ENCODE results near the gene PIK3R1.

The PIK3R1 gene

DNA sequence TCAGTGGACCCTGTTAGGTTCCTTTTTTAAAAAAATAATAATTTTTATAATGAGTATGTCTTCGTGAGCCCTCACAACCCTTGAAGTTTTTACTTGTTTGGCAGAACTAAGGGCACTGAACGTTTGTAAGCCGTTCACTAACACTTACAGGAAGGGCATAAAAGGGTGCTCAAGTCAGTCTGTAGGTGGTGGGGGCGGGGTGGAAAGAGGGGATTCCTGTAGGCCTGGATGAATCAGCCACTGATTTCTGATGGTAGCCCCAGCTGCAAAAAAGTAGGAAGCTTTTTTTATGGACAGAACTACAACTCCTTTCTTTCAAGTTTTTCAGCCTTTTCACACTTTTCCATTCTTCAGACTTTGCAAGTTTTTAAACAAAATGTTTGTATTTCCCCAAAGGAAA, 35.8 kb downstream of the PIK3R1 start:
- DNase-seq (ENCODE audit: low read depth in 1 of 2, low spot score in 1 of 2), result peak in 1 of 2 donors; percentile 47

DNA sequence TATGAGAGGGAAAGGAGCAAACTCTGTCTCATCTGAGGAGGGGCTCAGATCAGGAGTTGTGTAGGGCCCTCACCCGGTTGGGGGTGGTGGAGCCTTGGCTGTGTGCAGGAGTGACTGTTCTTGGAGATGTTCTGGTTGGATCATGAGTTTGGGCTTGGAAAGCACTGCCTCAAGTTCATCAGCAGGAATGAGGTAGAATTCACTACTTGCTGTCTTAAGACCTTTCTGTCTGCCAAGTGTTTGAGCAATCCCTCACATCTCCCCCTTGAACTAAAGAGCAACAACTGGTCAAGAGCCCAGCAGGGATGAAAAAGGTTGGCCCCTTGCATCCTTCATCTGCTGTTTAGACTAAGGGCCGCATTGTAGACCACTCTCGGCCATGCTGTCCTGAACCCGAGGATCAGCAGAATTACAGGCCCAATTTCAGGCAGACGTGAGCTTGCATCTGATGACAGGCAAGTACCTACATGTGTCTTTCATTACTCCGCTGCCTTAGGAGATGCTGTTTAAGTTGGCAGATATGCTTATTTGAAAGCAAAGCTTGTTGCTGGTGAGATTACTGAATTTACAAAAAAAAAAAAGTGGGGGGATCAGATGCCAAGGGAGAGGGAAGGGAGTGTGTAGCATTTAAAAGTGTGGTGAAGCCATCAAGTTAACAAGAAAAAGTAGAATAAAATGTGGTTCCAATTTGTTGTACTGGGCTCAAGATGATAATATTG, 36.4 kb downstream of the PIK3R1 start:
- no peak for DNase-seq (ENCODE audit: low read depth in 1 of 2, low spot score in 1 of 2)

- DNase-seq (ENCODE audit: low read depth in 1 of 2, low spot score in 1 of 2), result no peak
Measured at GRCh38 chr5:68252673-68253623, 37.4 kb downstream of the PIK3R1 start.

GRCh38 chr5:68253624-68254585, 38.3 kb downstream of the PIK3R1 start:
- no peak for DNase-seq (ENCODE audit: low read depth in 1 of 2, low spot score in 1 of 2)

- DNase-seq (ENCODE audit: low read depth in 1 of 2, low spot score in 1 of 2), result no peak
Measured at GRCh38 chr5:68254810-68255209, 39.3 kb downstream of the PIK3R1 start.

DNA sequence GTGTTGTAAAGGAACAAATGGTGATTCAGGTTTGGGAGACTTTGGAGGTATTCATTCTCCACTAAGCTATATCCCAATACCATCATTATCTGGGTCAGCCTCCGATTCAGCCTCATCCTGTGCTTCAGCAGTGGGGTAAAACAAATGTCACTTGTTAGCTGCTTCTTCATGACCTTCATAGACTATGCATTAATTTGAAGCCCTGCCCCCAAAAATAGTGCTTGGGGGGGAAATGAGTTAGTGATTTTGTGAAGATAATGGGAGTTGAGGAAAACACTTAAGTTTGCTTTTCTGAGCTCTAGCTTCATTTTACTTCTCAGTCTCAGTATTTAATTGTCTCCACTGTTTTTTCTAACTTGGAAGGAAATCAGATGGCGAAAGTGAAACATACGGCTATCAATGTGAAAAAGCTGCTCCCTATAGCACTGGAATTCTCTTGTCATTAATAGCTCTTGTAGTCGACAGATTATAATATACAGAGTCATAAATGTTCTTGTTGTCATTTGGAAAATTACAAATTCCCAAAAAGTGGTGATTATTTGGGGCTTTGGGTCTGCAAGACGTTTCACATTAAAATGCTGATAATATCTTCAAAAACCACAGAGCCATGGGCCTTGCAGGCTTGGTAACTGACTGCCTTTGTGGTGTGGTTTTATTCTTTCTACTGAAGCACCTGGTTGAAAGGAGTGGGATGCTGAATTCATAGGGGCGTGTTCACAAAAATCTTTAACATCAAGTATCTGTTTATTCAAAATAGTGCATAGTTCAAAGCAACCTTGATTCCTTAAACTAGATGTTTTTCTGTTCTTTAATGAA, 40.0 kb downstream of the PIK3R1 start:
- DNase-seq (ENCODE audit: low read depth in 1 of 2, low spot score in 1 of 2), result no peak

DNA sequence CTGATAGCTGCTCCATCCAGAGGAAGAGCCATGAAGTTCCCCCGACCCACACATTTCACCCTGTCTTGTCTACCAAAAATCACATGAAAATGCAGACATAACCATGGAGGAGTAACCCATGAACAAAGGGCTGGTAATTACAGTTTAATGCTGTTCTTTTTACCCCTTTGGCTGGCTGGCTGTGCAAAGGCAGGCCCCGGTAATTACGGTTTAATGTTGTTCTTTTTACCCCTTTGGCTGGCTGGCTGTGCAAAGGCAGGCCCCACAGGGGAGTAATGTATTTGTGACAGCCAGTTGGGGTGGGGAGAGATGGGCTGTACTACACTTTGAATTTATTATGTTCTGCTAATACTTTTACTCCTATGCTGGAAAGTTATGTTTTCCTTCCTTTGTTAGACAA, 41.7 kb downstream of the PIK3R1 start:
- DNase-seq (ENCODE audit: low read depth in 1 of 2, low spot score in 1 of 2), result no peak

DNA sequence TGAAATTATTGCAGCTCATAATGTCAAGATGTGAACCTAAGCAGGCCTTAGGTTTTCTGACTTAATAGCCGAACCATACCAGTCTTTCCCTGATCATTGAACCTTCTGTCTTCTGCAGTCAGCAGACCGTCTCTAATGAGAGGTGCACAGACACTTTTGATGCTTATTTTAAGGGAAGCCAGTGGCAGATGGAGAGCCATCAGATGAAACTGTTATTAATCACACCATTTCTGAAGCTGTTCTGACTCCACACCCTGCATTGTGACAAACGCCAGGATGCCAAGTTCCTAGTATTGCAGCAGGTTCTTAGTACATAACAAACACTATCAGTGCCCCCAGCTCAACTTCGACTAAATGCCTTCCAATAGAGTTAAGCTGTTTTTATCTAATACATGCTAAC, 43.0 kb downstream of the PIK3R1 start:
- DNase-seq (ENCODE audit: low read depth in 1 of 2, low spot score in 1 of 2), result no peak

DNA sequence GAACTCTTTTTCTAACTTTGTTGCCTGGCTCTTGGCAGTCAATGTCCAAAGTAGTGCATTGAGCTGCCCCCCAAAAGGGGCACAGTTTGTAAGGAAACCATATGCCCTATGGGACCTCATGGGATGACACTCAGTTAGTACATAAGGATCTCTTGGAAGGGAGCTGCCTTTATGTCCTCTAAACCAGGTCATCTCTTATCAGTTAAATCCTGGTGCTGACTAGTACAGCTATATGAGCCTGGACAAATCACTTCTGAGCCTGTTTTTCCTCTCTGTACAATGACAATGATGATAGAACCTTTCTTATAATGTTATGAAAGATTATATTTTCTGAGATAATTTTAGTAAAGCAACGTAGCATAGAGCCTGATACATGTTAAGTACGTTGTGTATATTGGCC, 44.1 kb downstream of the PIK3R1 start:
- DNase-seq (ENCODE audit: low read depth in 1 of 2, low spot score in 1 of 2), result no peak

DNA sequence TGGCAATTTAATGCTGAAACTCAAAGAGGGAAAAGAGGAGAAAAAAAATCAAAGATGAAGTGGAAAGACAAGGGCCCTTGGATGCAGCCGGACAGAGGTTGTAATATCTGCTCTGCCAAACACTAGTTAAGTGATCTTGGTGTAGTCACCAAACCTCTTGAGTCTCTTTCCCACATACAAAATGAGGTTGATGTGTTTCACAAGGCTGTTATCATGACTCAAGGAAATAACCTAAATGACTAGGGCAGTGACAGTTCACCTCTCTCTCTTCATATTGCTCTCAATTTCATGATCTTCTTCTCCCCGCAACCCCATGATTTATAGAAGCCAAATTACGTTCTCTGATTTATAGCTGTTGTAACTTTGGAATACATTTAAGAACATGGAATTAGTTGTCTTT, 44.9 kb downstream of the PIK3R1 start:
- no peak for DNase-seq (ENCODE audit: low read depth in 1 of 2, low spot score in 1 of 2)

DNA sequence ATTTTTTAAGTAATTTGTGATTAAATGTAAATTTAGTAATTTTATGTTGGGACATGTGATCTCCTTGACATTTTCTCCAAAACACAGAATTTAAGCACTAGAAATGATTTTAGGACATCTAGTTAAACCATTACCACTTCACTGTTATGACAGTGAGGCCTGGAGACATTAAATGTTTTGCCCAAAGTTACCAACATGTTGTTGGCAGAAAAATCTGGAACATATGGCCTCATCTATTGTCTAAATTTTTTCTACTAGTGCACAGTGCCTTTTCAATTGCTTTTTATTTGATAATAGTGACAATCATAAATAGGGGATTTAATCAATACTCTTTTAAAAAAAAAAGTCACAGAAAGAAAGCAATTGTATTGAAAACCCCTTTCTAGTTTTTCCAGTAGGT, 45.6 kb downstream of the PIK3R1 start:
- no peak for DNase-seq (ENCODE audit: low read depth in 1 of 2, low spot score in 1 of 2)

DNA sequence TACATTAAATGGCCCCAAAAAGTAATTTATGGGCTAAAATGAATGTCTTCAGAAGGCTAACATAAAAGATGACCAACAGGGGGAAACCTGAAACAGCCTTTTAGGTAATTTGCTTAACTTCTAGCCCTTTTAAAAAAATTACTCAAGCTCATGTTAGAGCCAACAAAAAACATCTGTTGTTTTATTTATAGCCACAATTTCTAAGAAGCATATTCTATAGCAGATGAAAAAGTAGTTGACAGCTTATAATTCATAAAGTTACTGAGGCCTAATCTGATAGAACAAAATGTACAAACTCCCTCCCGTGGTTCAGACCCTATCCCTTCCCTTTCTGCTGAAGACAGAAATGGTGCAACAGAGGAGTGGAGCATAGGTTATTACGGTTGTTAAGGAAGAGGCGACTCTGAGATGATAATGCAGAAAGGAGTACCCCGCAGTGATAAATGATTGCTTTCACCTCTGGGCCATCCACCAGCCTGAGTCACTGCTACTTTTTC, 46.1 kb downstream of the PIK3R1 start:
- DNase-seq (ENCODE audit: low read depth in 1 of 2, low spot score in 1 of 2), result no peak

- DNase-seq (ENCODE audit: low read depth in 1 of 2, low spot score in 1 of 2), result no peak
Measured at GRCh38 chr5:68264024-68264956, 48.7 kb downstream of the PIK3R1 start.

DNA sequence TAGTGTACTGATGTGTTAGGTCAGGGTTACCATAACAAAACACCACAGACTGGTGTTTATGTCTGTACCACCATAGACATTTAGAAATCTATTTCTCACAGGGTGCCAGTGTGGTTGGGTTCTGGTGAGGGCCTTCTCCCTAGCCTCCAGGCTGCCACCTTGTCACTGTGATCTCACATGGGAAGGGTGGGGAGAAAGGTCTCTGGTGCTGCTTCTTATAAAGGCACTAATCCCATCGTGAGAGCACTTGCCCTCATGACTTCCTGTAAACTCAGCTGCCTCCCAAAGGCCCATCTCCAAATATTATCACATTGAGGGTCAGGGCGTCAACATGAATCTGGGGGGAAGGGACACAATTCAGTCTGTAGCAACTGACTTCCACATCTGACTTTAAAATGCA, 49.8 kb downstream of the PIK3R1 start:
- no peak for DNase-seq (ENCODE audit: low read depth in 1 of 2, low spot score in 1 of 2)

DNA sequence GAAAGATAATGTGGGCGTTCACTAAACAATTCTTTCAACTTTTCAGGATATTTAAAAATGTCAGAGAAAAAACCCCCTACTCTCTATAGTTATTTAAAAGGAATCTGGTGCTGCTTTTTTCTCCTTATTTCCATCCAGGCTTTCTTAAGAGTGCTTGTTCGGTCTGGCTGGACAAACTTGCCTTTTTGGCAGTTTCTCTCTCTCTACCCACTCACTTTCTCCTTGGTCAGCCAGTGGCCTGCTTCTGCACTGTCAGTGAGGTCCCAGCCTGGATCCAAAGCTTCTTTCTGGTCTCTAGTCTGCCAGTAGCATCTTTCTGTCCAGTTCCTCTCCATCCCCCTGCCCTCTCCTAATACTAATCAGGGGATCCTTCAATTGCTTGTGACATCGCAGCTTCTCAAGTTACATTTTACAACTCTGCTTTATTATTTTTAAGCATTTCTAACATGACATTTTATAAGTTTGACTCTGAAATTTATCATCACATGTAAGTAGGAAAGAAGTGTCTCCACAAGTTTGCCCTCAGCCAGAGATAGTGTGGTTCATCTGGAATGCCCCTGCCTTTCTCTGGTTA, 50.4 kb downstream of the PIK3R1 start:
- no peak for DNase-seq (ENCODE audit: low read depth in 1 of 2, low spot score in 1 of 2)

GRCh38 chr5:68266457-68266856, 50.9 kb downstream of the PIK3R1 start:
- DNase-seq (ENCODE audit: low read depth in 1 of 2, low spot score in 1 of 2), result no peak

- no peak for DNase-seq (ENCODE audit: low read depth in 1 of 2, low spot score in 1 of 2)
Measured at GRCh38 chr5:68267066-68267465, 51.5 kb downstream of the PIK3R1 start.

- DNase-seq (ENCODE audit: low read depth in 1 of 2, low spot score in 1 of 2), result no peak
Measured at GRCh38 chr5:68268101-68268851, 52.7 kb downstream of the PIK3R1 start.
